Dermis blood vessel endothelial cell (primary cell): Measurements from ENCODE around the gene PBX1. TPM values are rescaled to one million over a fixed set of nuclear protein-coding genes. Genes with fewer than 3 reads are reported as not detected.
"Not testable (repeated sequence)": the region's sequence is repeated elsewhere in the genome, so short reads cannot be mapped to it uniquely, and the experiment has no call there.

Experiments used
- DNase-seq: peaks from one replicate; pipeline ENCODE4 v3.0.0; 2010
- total RNA-seq: library from RNA; depleted of rRNA; stranded (reverse); fragments of >200 nt; gene quantifications from 2 replicates; pipeline ENCODE4 v1.2.3, GENCODE V29; 2014

Gene PBX1
- total RNA-seq: 8.9 and 12.4 TPM in 2 replicates

- DNase-seq: peak; percentile 95
Observed at GRCh38 chr1:164558461-164559341, at the start of gene PBX1. Gene PBX1 (plus strand): TSS chr1:164559184.

- DNase-seq: no peak
Observed at GRCh38 chr1:164510435-164510834, 48.5 kb upstream of the PBX1 start.

GRCh38 chr1:164511001-164511705, 47.8 kb upstream of the PBX1 start:
- DNase-seq: no peak

GRCh38 chr1:164515231-164515630, 43.8 kb upstream of the PBX1 start:
- no peak for DNase-seq

- DNase-seq: no peak
Observed at GRCh38 chr1:164515711-164516331, 43.2 kb upstream of the PBX1 start.

GRCh38 chr1:164516591-164516990, 42.4 kb upstream of the PBX1 start:
- DNase-seq: no peak

GRCh38 chr1:164518692-164519332, 40.2 kb upstream of the PBX1 start:
- DNase-seq: no peak

GRCh38 chr1:164519426-164519825, 39.6 kb upstream of the PBX1 start:
- DNase-seq: no peak

GRCh38 chr1:164524810-164525209, 34.2 kb upstream of the PBX1 start:
- no peak for DNase-seq

GRCh38 chr1:164534863-164535610, 23.9 kb upstream of the PBX1 start:
- DNase-seq: no peak

- DNase-seq: not testable (repeated sequence)
Observed at GRCh38 chr1:164552463-164552988, 6.5 kb upstream of the PBX1 start.

- no peak for DNase-seq
Observed at GRCh38 chr1:164557270-164557669, 1.7 kb upstream of the PBX1 start.

GRCh38 chr1:164559342-164560051, 513 bp downstream of the PBX1 start:
- DNase-seq: peak; percentile 6

GRCh38 chr1:164560121-164560541, 1.1 kb downstream of the PBX1 start:
- peak; percentile 1 for DNase-seq

- peak; percentile 2 for DNase-seq
Observed at GRCh38 chr1:164560556-164560955, 1.6 kb downstream of the PBX1 start.

GRCh38 chr1:164561007-164561406, 2.0 kb downstream of the PBX1 start:
- DNase-seq: peak; percentile 2

- no peak for DNase-seq
Observed at GRCh38 chr1:164561472-164561871, 2.5 kb downstream of the PBX1 start.

GRCh38 chr1:164562061-164562460, 3.1 kb downstream of the PBX1 start:
- DNase-seq: no peak

- DNase-seq: no peak
Observed at GRCh38 chr1:164562511-164562910, 3.5 kb downstream of the PBX1 start.

- no peak for DNase-seq
Observed at GRCh38 chr1:164562947-164563520, 4.0 kb downstream of the PBX1 start.
